Vagina (tissue), 2 donors: ENCODE measurements around the gene OPN4. TPM values are rescaled to one million over a fixed set of nuclear protein-coding genes. Genes with fewer than 3 reads are reported as not detected.

Experiments
- DNase-seq, 2 donors: peaks; one replicate each; pipeline ENCODE4 v3.0.0-alpha.2; 2017; ENCODE audit errors: extremely low spot score in 2 of 2
- H3K27ac ChIP-seq: fragments of 200-600 bp; sonication (generic); one replicate; pipeline ENCODE4 v1.5.1; 2019
- H3K27me3 ChIP-seq: fragments of 200-600 bp; sonication (generic); one replicate; pipeline ENCODE4 v1.5.1; 2019
- H3K36me3 ChIP-seq, 2 donors: fragments of 200-600 bp; sonication (generic); one replicate each; pipeline ENCODE4 v1.5.1; 2017 to 2019
- H3K4me1 ChIP-seq: fragments of 200-600 bp; sonication (generic); one replicate; pipeline ENCODE4 v1.5.1; 2019
- H3K4me3 ChIP-seq, 2 donors: fragments of 200-600 bp; sonication (generic); 1 replicate in 1 of 2; 2 replicates in 1 of 2; pipeline ENCODE4 v1.5.1; 2016 to 2019
- H3K9me3 ChIP-seq: fragments of 200-600 bp; sonication (generic); one replicate; pipeline ENCODE4 v1.5.1; 2019
- POLR2A ChIP-seq, 2 donors: fragments of 450-650 bp; IDR thresholded peaks; one replicate each; pipeline ENCODE4 v1.6.1; 2017; ENCODE audit warnings: antibody characterized with exemption in 2 of 2, mild to moderate bottlenecking in 2 of 2, moderate library complexity in 2 of 2
- POLR2AphosphoS5 ChIP-seq, 2 donors: sonication (generic); formaldehyde crosslinking; IDR thresholded peaks; one replicate each; pipeline ENCODE4 v1.9.0; 2017; ENCODE audit warnings: antibody characterized with exemption in 2 of 2, mild to moderate bottlenecking in 2 of 2, low read depth in 1 of 2; ENCODE audit not compliant: insufficient read depth in 1 of 2
- intact Hi-C: fragments of 100-400 bp; cut with DNase I; formaldehyde crosslinking; loops from one replicate; pipeline ENCODE4 v1.15.1; 2023
- total RNA-seq: library from RNA; depleted of rRNA; stranded (reverse); fragments of >200 nt; gene quantifications from one replicate; pipeline ENCODE4 v1.2.3, GENCODE V29; 2016
- TF ChIP-seq, protein P1 (sequence below), 3 experiments: fragments of 450-650 bp in 2 of 3; fragments of 200-600 bp in 1 of 3; sonication (generic) in 1 of 3; IDR thresholded peaks; one replicate each; pipeline ENCODE4 v1.5.1; 2017 to 2019; ENCODE audit warnings: antibody characterized with exemption in 3 of 3, mild to moderate bottlenecking in 2 of 3, moderate library complexity in 2 of 3

Gene OPN4
- total RNA-seq, 1 donor from 2014 or later, result not detected

- Histone ChIP-seq H3K9me3 (no peaks in the 10 kb centered on the region), H3K4me3 (no peak overlapping the region), H3K36me3 (no peaks in the 10 kb centered on the region), H3K27ac (no peak overlapping the region), H3K27me3 (no peaks in the 10 kb centered on the region), H3K4me1 (peaks cover 6% of the 10 kb centered on the region)
- DNase-seq, result no peak
- intact Hi-C loops, result no loop called here
- no peak for TF ChIP-seq POLR2A (IDR thresholded peaks at IDR 0.05)
- TF ChIP-seq POLR2AphosphoS5 (IDR thresholded peaks at IDR 0.05; ENCODE audit: insufficient read depth in 1 of 2, low read depth in 1 of 2), result no peak
- TF ChIP-seq, protein P1, sequence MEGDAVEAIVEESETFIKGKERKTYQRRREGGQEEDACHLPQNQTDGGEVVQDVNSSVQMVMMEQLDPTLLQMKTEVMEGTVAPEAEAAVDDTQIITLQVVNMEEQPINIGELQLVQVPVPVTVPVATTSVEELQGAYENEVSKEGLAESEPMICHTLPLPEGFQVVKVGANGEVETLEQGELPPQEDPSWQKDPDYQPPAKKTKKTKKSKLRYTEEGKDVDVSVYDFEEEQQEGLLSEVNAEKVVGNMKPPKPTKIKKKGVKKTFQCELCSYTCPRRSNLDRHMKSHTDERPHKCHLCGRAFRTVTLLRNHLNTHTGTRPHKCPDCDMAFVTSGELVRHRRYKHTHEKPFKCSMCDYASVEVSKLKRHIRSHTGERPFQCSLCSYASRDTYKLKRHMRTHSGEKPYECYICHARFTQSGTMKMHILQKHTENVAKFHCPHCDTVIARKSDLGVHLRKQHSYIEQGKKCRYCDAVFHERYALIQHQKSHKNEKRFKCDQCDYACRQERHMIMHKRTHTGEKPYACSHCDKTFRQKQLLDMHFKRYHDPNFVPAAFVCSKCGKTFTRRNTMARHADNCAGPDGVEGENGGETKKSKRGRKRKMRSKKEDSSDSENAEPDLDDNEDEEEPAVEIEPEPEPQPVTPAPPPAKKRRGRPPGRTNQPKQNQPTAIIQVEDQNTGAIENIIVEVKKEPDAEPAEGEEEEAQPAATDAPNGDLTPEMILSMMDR (IDR thresholded peaks at IDR 0.05), result no peak
These were observed 37.1 kb downstream of the OPN4 start for GRCh38 chr10:86691333-86692022.

GRCh38 chr10:86692023-86692514 lies 37.7 kb downstream of the OPN4 start:
- Histone ChIP-seq H3K4me3 (no peak overlapping the region), H3K4me1 (peaks cover 6% of the 10 kb centered on the region), H3K27me3 (no peaks in the 10 kb centered on the region), H3K36me3 (no peaks in the 10 kb centered on the region), H3K27ac (no peak overlapping the region), H3K9me3 (no peaks in the 10 kb centered on the region)
- TF ChIP-seq POLR2AphosphoS5 (IDR thresholded peaks at IDR 0.05; ENCODE audit: insufficient read depth in 1 of 2, low read depth in 1 of 2), result no peak
- no peak for TF ChIP-seq POLR2A (IDR thresholded peaks at IDR 0.05)
- TF ChIP-seq, protein P1 (IDR thresholded peaks at IDR 0.05), result no peak
- intact Hi-C loops, result no loop called here
- no peak for DNase-seq

- H3K4me3 ChIP-seq, result no peak overlapping the region
- H3K9me3 ChIP-seq, result no peaks in the 10 kb centered on the region
- H3K36me3 ChIP-seq, result no peaks in the 10 kb centered on the region
- intact Hi-C loops, result no loop called here
- no peaks in the 10 kb centered on the region for H3K27me3 ChIP-seq
- no peak overlapping the region for H3K27ac ChIP-seq
- H3K4me1 ChIP-seq, result peaks cover 6% of the 10 kb centered on the region
- TF ChIP-seq, protein P1 (IDR thresholded peaks at IDR 0.05), result no peak
- no peak for TF ChIP-seq POLR2AphosphoS5 (IDR thresholded peaks at IDR 0.05; ENCODE audit: insufficient read depth in 1 of 2, low read depth in 1 of 2)
- no peak for TF ChIP-seq POLR2A (IDR thresholded peaks at IDR 0.05)
- no peak for DNase-seq
These were observed 38.3 kb downstream of the OPN4 start for GRCh38 chr10:86692664-86693063.

- Histone ChIP-seq H3K27ac (peak overlapping the region; percentile 16), H3K27me3 (no peaks in the 10 kb centered on the region), H3K36me3 (no peaks in the 10 kb centered on the region), H3K4me3 (no peak overlapping the region), H3K9me3 (no peaks in the 10 kb centered on the region), H3K4me1 (peaks cover under 1% of the 10 kb centered on the region)
- intact Hi-C loops, result no loop called here
- DNase-seq, result no peak
- TF ChIP-seq POLR2A (IDR thresholded peaks at IDR 0.05), result no peak
- TF ChIP-seq, protein P1 (IDR thresholded peaks at IDR 0.05), result no peak
- TF ChIP-seq POLR2AphosphoS5 (IDR thresholded peaks at IDR 0.05; ENCODE audit: insufficient read depth in 1 of 2, low read depth in 1 of 2), result no peak
These were observed 38.9 kb downstream of the OPN4 start for GRCh38 chr10:86693275-86693674.

GRCh38 chr10:86693721-86694369 lies 39.5 kb downstream of the OPN4 start:
- DNase-seq, result no peak
- Histone ChIP-seq H3K4me1 (no peaks in the 10 kb centered on the region), H3K36me3 (no peaks in the 10 kb centered on the region), H3K27ac (peak overlapping the region; percentile 16), H3K4me3 (no peak overlapping the region), H3K9me3 (no peaks in the 10 kb centered on the region), H3K27me3 (no peaks in the 10 kb centered on the region)
- intact Hi-C loops, result no loop called here
- TF ChIP-seq, protein P1 (IDR thresholded peaks at IDR 0.05), result peak in 2 of 3 experiments; percentile 29 to 42
- no peak for TF ChIP-seq POLR2AphosphoS5 (IDR thresholded peaks at IDR 0.05; ENCODE audit: insufficient read depth in 1 of 2, low read depth in 1 of 2)
